GM12872 (cell line): Measurements from ENCODE around the gene HPSE2.

Source experiments
- TF ChIP-seq, protein P1 (sequence below): IDR thresholded peaks from 3 replicates; pipeline ENCODE4 v1.5.1; 2011; ENCODE audit warnings: low read depth, mild to moderate bottlenecking, low read length, moderate library complexity; ENCODE audit not compliant: insufficient read depth

Gene HPSE2

DNA sequence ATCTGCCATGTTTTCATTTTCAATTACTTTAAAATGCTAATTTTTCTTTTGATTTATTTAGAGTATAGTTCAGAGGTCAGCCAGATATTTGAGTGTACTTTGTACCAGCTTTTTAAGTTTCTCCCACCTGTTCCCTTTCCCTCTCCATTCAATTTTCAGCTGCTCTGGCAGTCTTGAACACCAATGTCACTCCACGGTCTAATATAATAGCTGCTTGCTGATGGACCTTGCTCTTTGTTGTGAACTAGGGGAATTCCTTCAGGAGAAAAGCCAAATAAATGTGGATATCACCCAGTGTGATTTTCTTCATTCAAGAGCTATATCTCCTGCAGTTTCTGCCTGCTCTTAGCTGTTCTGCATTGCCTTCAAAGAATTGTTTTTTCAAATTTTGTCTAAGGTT, 785.0 kb downstream of the HPSE2 start:
- TF ChIP-seq, protein P1, sequence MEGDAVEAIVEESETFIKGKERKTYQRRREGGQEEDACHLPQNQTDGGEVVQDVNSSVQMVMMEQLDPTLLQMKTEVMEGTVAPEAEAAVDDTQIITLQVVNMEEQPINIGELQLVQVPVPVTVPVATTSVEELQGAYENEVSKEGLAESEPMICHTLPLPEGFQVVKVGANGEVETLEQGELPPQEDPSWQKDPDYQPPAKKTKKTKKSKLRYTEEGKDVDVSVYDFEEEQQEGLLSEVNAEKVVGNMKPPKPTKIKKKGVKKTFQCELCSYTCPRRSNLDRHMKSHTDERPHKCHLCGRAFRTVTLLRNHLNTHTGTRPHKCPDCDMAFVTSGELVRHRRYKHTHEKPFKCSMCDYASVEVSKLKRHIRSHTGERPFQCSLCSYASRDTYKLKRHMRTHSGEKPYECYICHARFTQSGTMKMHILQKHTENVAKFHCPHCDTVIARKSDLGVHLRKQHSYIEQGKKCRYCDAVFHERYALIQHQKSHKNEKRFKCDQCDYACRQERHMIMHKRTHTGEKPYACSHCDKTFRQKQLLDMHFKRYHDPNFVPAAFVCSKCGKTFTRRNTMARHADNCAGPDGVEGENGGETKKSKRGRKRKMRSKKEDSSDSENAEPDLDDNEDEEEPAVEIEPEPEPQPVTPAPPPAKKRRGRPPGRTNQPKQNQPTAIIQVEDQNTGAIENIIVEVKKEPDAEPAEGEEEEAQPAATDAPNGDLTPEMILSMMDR: no peak

DNA sequence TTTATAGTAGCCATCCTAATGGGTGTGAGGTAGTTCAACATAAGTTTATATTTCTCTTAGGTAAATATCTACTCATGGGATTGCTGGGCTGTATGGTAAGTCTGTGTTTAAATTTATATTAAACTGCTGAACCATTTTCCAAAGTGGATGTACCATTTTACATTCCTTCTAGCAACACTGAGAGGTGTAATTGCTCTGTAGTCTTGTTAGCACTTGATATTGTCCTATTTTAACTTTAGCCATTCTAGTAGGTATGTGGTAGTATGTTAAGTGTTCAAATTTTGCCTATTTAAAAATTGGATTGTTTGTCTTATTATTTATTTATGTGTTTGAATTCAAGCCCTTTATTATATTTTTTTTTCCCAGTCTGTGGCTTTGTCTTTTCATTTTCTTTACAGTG, 786.4 kb downstream of the HPSE2 start:
- TF ChIP-seq, protein P1: no peak

GRCh38 chr10:98446661-98447221, 788.9 kb downstream of the HPSE2 start, which contains the start of gene HPS1:
Gene HPS1, minus strand, starts transcription at chr10:98446935. Its CDS starts 3,695 bp downstream, at chr10:98443240.
- TF ChIP-seq, protein P1: no peak

DNA sequence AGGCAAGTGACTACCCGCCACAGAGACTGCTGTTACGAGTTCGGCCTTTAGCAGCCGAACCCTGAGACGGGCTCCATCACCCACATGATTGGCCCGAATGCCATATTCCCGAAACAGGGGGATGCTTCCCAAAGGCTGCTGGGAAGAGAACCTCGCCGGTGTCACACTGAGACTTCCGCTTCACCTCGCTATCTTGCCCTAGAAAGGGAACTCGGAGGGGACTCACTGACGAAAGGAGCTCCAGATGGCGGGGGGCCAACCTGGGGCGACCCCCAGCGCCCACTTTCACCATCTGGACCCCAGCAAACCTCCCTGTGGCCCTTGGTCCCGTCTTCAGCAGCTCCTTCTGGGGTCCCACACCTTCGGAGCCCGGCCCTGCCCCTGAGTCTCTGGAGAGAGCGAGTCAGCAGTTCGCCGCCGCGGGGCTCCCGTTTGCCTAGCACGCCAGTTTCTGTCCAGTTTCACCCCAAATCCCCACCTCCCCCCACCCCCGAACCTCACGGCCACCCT, 789.4 kb downstream of the HPSE2 start:
- TF ChIP-seq, protein P1: no peak

DNA sequence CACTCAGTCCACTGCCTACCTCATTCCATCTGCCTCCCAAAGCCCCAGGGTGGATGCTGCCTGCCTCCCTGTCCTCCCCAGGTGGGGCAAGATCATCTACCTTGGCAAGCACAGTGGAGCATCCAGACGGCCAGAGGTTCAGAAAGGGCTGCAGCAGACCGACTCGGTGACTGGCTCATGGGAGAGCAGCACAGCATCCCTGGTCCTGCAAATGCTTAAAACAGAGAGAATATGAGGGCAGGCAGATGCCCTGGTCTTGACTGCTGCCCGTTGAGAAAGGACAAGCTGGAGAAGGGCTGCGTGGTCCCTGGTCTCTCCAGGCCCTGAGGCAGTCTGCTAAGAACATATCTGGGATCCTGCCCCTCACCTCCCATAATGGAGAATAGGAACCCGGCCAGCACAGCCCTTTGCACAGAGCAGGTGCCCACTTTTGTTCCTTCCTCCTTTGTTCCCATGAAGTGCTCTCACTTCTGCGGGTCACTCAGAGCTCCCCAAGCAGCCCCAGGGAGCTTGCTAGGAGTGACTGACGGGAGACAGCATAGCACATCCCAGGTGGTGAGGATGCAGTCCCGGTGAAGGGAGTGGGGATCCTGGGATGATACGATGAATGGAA, 790.3 kb downstream of the HPSE2 start:
- TF ChIP-seq, protein P1: no peak

- TF ChIP-seq, protein P1: no peak
Observed at GRCh38 chr10:98444314-98445006, 791.2 kb downstream of the HPSE2 start.

DNA sequence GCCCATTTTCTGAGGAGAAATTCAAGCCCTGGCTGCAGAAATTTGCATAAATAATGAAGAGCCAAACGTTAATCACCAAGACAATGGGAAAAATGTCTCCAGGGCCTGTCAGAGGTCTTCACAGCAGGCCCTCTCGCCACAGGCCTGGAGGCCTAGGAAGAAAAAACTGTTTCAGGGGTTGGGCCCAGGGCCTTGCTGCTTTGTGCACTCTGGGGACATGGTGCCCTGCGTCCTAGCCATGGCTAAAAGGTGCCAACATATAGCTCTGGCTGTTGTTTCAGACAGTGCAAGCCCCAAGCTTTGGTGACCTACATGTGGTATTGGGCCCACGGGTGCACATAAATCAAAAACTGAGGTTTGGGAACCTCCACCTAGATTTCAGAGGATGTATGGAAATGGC, 796.9 kb downstream of the HPSE2 start:
- TF ChIP-seq, protein P1: no peak
